SU-DHL-6 (cell line): ENCODE measurements around the gene DEFB119.
"Not testable (repeated sequence)": the region's sequence is repeated elsewhere in the genome, so short reads cannot be mapped to it uniquely, and the experiment has no call there.

Experiments
- H2AFZ ChIP-seq: fragments of 200-600 bp; sonication (generic); 2 replicates; pipeline ENCODE4 v1.6.1; 2014; ENCODE audit warnings: low read depth, mild to moderate bottlenecking, moderate library complexity, mixed read lengths, antibody characterized with exemption, low read length; ENCODE audit not compliant: severe bottlenecking
- H3F3A ChIP-seq: fragments of 200-600 bp; shearing (Covaris generic); 2 replicates; pipeline ENCODE4 v1.6.0; 2016; ENCODE audit warnings: antibody characterized with exemption, mild to moderate bottlenecking; ENCODE audit not compliant: insufficient read depth
- H3K27ac ChIP-seq: fragments of 200-600 bp; sonication (generic); 2 replicates; pipeline ENCODE4 v1.5.1; 2016; ENCODE audit warnings: low read depth, mild to moderate bottlenecking, low read length, moderate library complexity, mixed read lengths
- H3K27me3 ChIP-seq: fragments of 200-600 bp; sonication (generic), shearing (Covaris generic); 2 replicates; pipeline ENCODE4 v1.6.0; 2014; ENCODE audit warnings: mild to moderate bottlenecking, low read length
- H3K36me3 ChIP-seq: fragments of 200-600 bp; sonication (generic); 2 replicates; pipeline ENCODE4 v1.6.1; 2014; ENCODE audit warnings: mild to moderate bottlenecking, low read length, mixed read lengths
- H3K4me2 ChIP-seq: fragments of 300-600, 200-600 bp; shearing (Covaris generic), sonication (generic); 2 replicates; pipeline ENCODE4 v1.6.0; 2014; ENCODE audit warnings: low read length, low read depth, mild to moderate bottlenecking; ENCODE audit not compliant: poor library complexity, severe bottlenecking
- H3K4me3 ChIP-seq: fragments of 200-600 bp; sonication (generic); 2 replicates; pipeline ENCODE4 v1.5.1; 2014; ENCODE audit warnings: antibody characterized with exemption, low read length, mild to moderate bottlenecking, mixed read lengths; ENCODE audit not compliant: insufficient read depth, poor library complexity, severe bottlenecking
- H3K79me2 ChIP-seq: fragments of 200-600 bp; sonication (generic); 2 replicates; pipeline ENCODE4 v1.6.1; 2014; ENCODE audit warnings: mild to moderate bottlenecking, low read length, moderate library complexity; ENCODE audit not compliant: insufficient read depth
- H3K9ac ChIP-seq: fragments of 200-600 bp; sonication (generic); 2 replicates; pipeline ENCODE4 v1.7.0; 2014; ENCODE audit warnings: mild to moderate bottlenecking, low read length
- H3K9me2 ChIP-seq: fragments of 200-600 bp; sonication (generic); replicated peaks from 2 replicates; pipeline ENCODE4 v1.6.1; 2014; ENCODE audit warnings: low read length; ENCODE audit not compliant: insufficient read depth
- H3K9me3 ChIP-seq: fragments of 200-600 bp; sonication (generic); 2 replicates; pipeline ENCODE4 v1.6.1; 2014; ENCODE audit warnings: low read length, mixed read lengths; ENCODE audit not compliant: insufficient read depth
- H4K20me1 ChIP-seq: fragments of 200-600 bp; sonication (generic); 2 replicates; pipeline ENCODE4 v1.6.1; 2014; ENCODE audit warnings: low read depth, mild to moderate bottlenecking, antibody characterized with exemption, low read length, moderate library complexity, mixed read lengths
- CTCF ChIP-seq: fragments of 200-600 bp; sonication (generic); IDR thresholded peaks from one replicate; pipeline ENCODE4 v1.5.1; 2017; ENCODE audit warnings: antibody characterized with exemption, mild to moderate bottlenecking, low read length, moderate library complexity; ENCODE audit not compliant: insufficient read depth, poor library complexity, severe bottlenecking
- EZH2phosphoT487 ChIP-seq: fragments of 200-600 bp; sonication (generic), shearing (Covaris generic); conservative IDR thresholded peaks from 2 replicates; pipeline ENCODE4 v1.6.1; 2018; ENCODE audit warnings: mild to moderate bottlenecking, antibody characterized with exemption, low read length, moderate library complexity, mixed read lengths

DEFB119 gene

DNA sequence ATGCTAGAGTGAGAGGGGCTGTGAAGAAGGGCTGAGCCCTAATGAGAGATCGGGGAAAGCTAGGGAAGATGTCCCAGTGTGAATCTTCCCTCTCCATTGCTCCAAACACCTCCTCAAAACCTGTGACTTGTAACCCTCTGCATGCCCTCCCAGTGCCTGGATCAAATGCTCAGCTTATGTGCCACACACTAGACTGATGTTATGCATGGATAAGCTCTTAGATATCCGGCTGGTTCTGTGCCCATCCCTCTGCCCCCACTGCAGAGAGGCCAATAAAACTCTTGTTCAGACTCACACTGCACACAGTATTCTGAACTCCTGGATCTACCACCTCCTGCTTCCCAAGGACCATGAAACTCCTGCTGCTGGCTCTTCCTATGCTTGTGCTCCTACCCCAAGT, 22.1 kb downstream of the DEFB119 start, which contains the start of gene DEFB118:
Gene DEFB118, plus strand, starts transcription at position 301 of the 400 bp plus-strand sequence. Its CDS starts 50 bp downstream, at position 351.
- Histone ChIP-seq H3K4me2 (no peak within 1 kb of the TSS), H3K9me2 (no peaks in the 10 kb centered on the region), H3K36me3 (no peaks in the 10 kb centered on the region), H2AFZ (no peak within 1 kb of the TSS), H3K27ac (no peak within 1 kb of the TSS), H3K4me3 (no peak within 1 kb of the TSS), H3K79me2 (no peaks in the 10 kb centered on the region), H3K27me3 (no peaks in the 10 kb centered on the region), H4K20me1 (no peaks in the 10 kb centered on the region), H3F3A (no peaks in the 10 kb centered on the region), H3K9me3 (no peaks in the 10 kb centered on the region), H3K9ac (no peak within 1 kb of the TSS)
- no peak for TF ChIP-seq EZH2phosphoT487
- TF ChIP-seq CTCF = no peak

DNA sequence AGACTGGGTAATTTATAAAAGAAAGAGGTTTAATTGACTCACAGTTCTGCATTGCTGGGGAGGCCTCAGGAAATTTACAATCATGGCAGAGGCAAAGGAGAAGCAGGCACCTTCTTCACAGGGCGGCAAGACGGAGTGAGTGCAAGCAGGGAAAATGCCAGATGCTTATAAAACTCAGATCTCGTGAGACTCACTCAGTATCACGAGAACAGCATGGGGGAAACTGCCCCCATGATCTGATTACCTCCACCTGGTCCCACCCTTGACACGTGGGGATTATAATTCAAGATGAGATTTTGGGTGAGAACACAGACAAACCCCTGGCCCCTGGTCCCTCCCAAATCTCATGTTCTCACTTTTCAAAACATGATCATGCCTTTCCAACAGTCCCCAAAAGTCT, 26.1 kb downstream of the DEFB119 start:
- H3K27me3 ChIP-seq, H3K4me2 ChIP-seq, H3K27ac ChIP-seq, H3K9me3 ChIP-seq, H2AFZ ChIP-seq, H3K9me2 ChIP-seq, H4K20me1 ChIP-seq, H3F3A ChIP-seq, H3K9ac ChIP-seq, H3K4me3 ChIP-seq, H3K79me2 ChIP-seq, H3K36me3 ChIP-seq: not testable (repeated sequence)

GRCh38 chr20:31363295-31363694, 27.1 kb downstream of the DEFB119 start:
- H3K36me3 ChIP-seq = no peaks in the 10 kb centered on the region
- no peak overlapping the region for H3K27ac ChIP-seq
- H2AFZ ChIP-seq = no peak overlapping the region
- no peaks in the 10 kb centered on the region for H3K27me3 ChIP-seq
- no peaks in the 10 kb centered on the region for H3K9me2 ChIP-seq
- no peak overlapping the region for H3K9ac ChIP-seq
- no peaks in the 10 kb centered on the region for H3K9me3 ChIP-seq
- TF ChIP-seq EZH2phosphoT487 (no peak), CTCF (no peak)
- no peaks in the 10 kb centered on the region for H3K79me2 ChIP-seq
- H3K4me3 ChIP-seq = no peak overlapping the region
- no peaks in the 10 kb centered on the region for H4K20me1 ChIP-seq
- no peak overlapping the region for H3K4me2 ChIP-seq
- no peaks in the 10 kb centered on the region for H3F3A ChIP-seq

GRCh38 chr20:31355981-31356380, 34.4 kb downstream of the DEFB119 start:
- no peaks in the 10 kb centered on the region for H3K27me3 ChIP-seq
- no peak overlapping the region for H2AFZ ChIP-seq
- H3K27ac ChIP-seq = no peak overlapping the region
- H4K20me1 ChIP-seq = no peaks in the 10 kb centered on the region
- no peak overlapping the region for H3K4me3 ChIP-seq
- no peak overlapping the region for H3K4me2 ChIP-seq
- H3K9ac ChIP-seq = no peak overlapping the region
- H3K36me3 ChIP-seq = no peaks in the 10 kb centered on the region; the same call in 1 of the 2 replicates
- no peaks in the 10 kb centered on the region for H3K9me3 ChIP-seq
- TF ChIP-seq CTCF = no peak
- no peak for TF ChIP-seq EZH2phosphoT487
- H3K79me2 ChIP-seq = no peaks in the 10 kb centered on the region
- no peaks in the 10 kb centered on the region for H3F3A ChIP-seq
- H3K9me2 ChIP-seq = no peaks in the 10 kb centered on the region
